HG03103 (cell line): ENCODE data around the gene RDM1.

Experiments
- ATAC-seq: cut with Tn5 transposase; IDR thresholded peaks from one replicate; pipeline ENCODE4 v1.9.1; 2021; ENCODE audit warnings: low read depth; ENCODE audit not compliant: unreplicated experiment

RDM1 gene

GRCh38 chr17:35875072-35875799 is 55.3 kb downstream of the RDM1 start:
- ATAC-seq: no peak

- no peak for ATAC-seq
These were observed 58.2 kb downstream of the RDM1 start for GRCh38 chr17:35872196-35872980.

GRCh38 chr17:35870906-35871819 is 59.4 kb downstream of the RDM1 start:
- ATAC-seq: no peak

GRCh38 chr17:35868737-35869136 is 61.8 kb downstream of the RDM1 start, which contains the start of gene HEATR9:
Gene HEATR9 (minus strand): TSS chr17:35868891. CDS start chr17:35868742, 149 bp downstream.
- no peak for ATAC-seq
